Measurements from ENCODE around the gene GDF9.

Gene GDF9

DNA sequence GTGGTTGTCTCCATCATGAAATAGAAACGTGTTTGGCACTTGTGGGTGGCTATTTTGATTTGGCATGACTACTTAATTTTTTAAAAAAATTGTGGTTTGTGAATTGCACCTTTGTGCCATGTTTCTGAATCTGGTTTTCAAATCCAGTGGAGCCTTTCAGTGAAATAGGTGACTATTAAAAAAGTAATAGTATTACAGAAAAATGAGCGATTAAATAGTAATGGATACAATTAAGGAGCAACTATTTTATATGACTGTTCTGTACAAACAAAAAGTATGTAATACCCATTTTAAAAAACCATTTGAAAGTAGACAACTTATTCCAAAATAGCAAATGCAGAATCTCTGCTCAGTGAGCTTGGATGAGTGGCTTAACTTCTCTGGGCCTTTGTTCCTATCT, 50.2 kb downstream of the GDF9 start:
- DNase-seq = no peak

- DNase-seq = no peak
These were observed 50.8 kb downstream of the GDF9 start for GRCh38 chr5:132815454-132815853.

DNA sequence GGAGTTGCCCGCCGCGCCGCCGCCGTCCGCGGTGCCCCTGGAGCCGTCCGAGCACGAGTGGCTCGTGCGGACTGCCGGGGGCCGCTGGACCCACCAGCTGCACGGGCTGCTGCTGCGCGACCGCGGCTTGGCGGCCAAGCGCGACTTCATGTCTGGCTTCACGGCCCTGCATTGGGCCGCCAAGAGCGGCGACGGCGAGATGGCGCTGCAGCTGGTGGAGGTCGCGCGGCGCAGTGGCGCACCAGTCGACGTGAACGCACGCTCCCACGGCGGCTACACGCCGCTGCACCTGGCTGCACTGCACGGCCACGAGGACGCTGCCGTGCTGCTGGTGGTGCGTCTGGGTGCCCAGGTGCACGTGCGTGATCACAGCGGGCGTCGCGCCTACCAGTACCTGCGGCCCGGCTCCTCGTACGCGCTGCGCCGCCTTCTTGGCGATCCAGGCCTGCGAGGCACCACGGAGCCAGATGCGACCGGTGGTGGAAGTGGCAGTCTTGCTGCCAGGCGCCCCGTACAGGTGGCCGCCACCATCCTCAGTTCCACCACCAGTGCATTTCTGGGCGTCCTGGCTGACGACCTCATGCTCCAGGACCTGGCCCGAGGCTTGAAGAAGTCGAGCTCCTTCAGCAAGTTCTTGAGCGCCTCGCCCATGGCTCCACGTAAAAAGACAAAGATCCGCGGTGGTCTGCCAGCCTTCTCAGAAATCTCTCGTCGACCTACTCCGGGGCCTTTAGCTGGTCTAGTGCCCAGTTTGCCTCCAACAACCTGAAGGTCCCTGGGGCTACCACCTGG, 51.6 kb downstream of the GDF9 start:
- no peak for DNase-seq

DNA sequence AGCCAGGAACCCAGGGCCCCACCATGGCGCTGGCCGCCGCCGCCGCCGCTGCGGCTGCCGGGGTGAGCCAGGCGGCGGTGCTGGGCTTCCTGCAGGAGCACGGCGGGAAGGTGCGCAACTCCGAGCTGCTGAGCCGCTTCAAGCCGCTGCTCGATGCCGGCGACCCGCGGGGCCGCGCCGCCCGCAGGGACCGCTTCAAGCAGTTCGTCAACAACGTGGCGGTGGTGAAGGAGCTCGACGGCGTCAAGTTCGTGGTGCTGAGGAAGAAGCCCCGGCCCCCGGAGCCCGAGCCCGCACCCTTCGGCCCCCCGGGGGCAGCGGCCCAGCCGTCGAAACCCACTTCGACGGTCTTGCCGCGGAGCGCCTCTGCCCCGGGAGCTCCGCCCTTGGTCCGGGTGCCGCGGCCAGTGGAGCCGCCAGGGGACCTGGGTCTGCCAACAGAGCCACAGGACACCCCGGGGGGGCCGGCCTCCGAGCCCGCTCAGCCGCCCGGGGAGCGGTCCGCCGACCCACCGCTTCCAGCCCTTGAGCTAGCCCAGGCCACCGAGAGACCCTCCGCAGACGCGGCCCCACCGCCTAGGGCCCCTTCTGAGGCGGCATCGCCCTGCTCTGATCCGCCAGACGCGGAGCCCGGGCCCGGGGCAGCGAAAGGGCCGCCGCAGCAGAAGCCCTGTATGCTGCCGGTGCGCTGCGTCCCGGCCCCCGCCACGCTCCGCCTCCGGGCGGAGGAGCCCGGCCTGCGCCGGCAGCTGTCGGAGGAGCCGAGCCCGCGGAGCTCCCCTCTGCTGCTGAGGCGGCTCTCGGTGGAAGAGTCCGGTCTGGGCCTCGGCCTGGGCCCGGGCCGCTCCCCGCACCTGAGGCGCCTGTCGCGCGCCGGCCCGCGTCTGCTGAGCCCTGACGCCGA, 52.4 kb downstream of the GDF9 start:
- DNase-seq = peak; percentile 16

DNA sequence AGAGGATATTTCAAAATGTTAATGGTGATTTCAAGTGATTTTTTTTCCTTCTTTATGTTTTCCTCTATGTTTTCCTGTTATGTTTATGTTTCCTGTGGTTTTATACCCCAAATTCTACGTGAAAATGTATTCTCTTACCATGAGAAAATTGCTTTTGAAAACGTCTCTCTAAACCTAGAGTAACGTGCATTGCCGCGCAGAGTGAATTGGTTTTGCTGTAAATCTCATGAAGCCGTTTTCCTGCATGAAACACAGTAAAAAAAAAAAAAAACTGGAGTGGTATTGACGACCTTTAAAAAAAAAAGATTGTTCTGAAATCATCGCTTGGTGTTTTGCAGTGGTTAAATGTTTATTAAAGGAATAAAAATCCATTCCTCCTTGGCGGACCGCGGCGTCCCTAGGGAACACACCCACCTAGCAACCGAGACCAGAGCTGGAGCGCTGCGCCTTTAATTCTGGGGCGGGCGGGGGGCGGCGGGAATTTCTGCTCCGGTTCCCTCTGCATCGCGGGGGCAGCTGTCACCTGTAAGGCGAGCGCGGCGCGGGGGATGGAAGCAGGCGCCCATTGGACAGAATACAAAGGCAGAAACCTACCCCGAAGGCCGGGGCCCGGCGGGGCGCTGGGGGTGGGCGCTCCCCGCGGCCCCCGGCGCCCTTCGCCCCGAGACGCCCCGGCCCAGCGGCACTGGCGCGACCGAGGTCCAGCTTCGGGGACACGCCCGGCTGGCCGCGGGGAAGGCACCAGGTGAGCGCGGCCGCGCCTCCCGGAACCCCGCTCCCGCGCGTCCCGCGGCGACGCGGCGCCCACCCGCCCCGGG, 53.3 kb downstream of the GDF9 start, which contains the start of gene SOWAHA:
Gene SOWAHA, plus strand, starts transcription at position 522 of the 818 bp plus-strand sequence. CDS start 320 bp downstream, outside the sequence.
- DNase-seq = no peak

DNA sequence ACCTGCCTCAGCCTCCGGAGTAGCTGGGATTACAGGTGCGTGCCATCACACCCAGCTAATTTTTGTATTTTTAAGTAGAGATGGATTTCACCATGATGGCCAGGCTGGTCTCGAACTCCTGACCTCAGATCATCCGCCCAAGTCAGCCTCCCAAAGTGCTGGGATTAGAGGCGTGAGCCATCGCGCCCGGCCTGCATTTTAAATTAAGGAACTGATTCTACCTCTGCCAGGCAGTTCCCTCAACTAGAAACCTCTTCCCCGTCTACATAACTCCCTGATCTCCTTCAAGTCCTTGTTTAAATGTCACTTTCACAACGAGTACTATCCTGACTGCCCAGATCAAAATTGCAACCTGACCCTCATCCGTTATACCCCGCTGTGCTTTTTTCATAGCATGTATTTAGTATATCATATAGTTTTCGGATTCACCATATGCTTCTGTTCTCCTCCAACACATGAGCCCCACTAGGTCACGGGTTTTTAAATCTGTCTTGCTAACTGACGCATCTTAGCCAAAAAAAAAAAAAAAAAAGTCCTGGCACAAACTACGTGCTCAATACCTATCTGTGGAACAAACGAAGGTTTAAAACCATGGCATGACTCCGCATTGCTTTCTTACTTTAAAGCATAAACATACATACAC, 54.0 kb downstream of the GDF9 start:
- peak; percentile 69 for DNase-seq

Data from suppressor macrophage treated with lipopolysaccharide for 4 hours (primary cell).